Body of pancreas (tissue), 4 donors: ENCODE results near the gene FKBP11.

Experiments
- CTCF ChIP-seq, 7 experiments: fragments of 450-650 bp in 4 of 7; fragments of 200-600 bp in 3 of 7; sonication (generic) in 3 of 7; IDR thresholded peaks; one replicate each; pipeline ENCODE4 v1.5.1; 2016 to 2019; ENCODE audit warnings: antibody characterized with exemption in 7 of 7
- POLR2A ChIP-seq, 3 donors: fragments of 450-650 bp; IDR thresholded peaks; one replicate each; pipeline ENCODE4 v1.6.1; 2016; ENCODE audit warnings: antibody characterized with exemption in 3 of 3, mild to moderate bottlenecking in 2 of 3

GRCh38 chr12:48960834-48961233 is 35.5 kb upstream of the FKBP11 start:
- TF ChIP-seq CTCF (IDR thresholded peaks at IDR 0.05) (no peak), POLR2A (IDR thresholded peaks at IDR 0.05) (no peak)
